ENCODE results near the gene CAMKK2.

CAMKK2 gene

GRCh38 chr12:121333747-121334146 is 37.2 kb upstream of the CAMKK2 start:
- H3K36me3 ChIP-seq (ENCODE audit: control insufficient read depth, insufficient read depth, low read length): peaks cover 17% of the 10 kb centered on the region
- no peak for DNase-seq (ENCODE audit: extremely low read depth, insufficient read length)
- H3K27me3 ChIP-seq (replicated peaks; ENCODE audit: control insufficient read depth, insufficient read depth, low read length): no peaks in the 10 kb centered on the region
- TF ChIP-seq, protein P1, sequence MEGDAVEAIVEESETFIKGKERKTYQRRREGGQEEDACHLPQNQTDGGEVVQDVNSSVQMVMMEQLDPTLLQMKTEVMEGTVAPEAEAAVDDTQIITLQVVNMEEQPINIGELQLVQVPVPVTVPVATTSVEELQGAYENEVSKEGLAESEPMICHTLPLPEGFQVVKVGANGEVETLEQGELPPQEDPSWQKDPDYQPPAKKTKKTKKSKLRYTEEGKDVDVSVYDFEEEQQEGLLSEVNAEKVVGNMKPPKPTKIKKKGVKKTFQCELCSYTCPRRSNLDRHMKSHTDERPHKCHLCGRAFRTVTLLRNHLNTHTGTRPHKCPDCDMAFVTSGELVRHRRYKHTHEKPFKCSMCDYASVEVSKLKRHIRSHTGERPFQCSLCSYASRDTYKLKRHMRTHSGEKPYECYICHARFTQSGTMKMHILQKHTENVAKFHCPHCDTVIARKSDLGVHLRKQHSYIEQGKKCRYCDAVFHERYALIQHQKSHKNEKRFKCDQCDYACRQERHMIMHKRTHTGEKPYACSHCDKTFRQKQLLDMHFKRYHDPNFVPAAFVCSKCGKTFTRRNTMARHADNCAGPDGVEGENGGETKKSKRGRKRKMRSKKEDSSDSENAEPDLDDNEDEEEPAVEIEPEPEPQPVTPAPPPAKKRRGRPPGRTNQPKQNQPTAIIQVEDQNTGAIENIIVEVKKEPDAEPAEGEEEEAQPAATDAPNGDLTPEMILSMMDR (IDR thresholded peaks at IDR 0.05; ENCODE audit: insufficient read depth, low read length, poor library complexity, severe bottlenecking): no peak
- no peak overlapping the region for H3K4me3 ChIP-seq (replicated peaks; ENCODE audit: low read depth, low read length)

DNA sequence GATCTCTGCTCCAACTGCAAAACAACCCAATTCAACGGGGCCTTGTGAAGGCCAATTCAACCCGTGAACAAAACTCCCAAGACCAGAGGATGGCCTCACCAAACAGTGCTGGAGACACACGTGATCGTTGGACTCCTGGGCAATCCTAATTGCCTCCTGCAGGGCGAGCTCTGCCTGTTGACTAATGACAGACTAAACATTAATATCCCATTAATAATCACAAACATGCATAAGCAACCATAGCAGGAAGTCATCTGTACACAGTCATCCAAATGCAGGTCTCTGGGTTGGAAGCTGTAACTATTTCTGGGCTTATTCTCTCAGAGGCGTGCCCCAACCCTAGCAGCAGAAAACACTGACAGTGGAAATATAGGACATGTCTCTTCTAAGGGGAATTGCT is 34.7 kb upstream of the CAMKK2 start:
- TF ChIP-seq, protein P1 (IDR thresholded peaks at IDR 0.05; ENCODE audit: insufficient read depth, low read length, poor library complexity, severe bottlenecking): no peak
- peaks cover 26% of the 10 kb centered on the region for H3K36me3 ChIP-seq (ENCODE audit: control insufficient read depth, insufficient read depth, low read length)
- DNase-seq (ENCODE audit: extremely low read depth, insufficient read length): no peak

GRCh38 chr12:121330692-121331091 is 34.2 kb upstream of the CAMKK2 start:
- TF ChIP-seq, protein P1 (IDR thresholded peaks at IDR 0.05; ENCODE audit: insufficient read depth, low read length, poor library complexity, severe bottlenecking): no peak
- no peaks in the 10 kb centered on the region for H3K27me3 ChIP-seq (replicated peaks; ENCODE audit: control insufficient read depth, insufficient read depth, low read length)
- no peak for DNase-seq (ENCODE audit: extremely low read depth, insufficient read length)
- no peak overlapping the region for H3K4me3 ChIP-seq (replicated peaks; ENCODE audit: low read depth, low read length)
- H3K36me3 ChIP-seq (ENCODE audit: control insufficient read depth, insufficient read depth, low read length): peaks cover 29% of the 10 kb centered on the region

More for the DNA sequence above, 34.7 kb upstream of the CAMKK2 start:
- Histone ChIP-seq H3K4me3 (replicated peaks; ENCODE audit: low read depth, low read length) (no peak overlapping the region), H3K27me3 (replicated peaks; ENCODE audit: control insufficient read depth, insufficient read depth, low read length) (no peaks in the 10 kb centered on the region)

- H3K4me3 ChIP-seq (replicated peaks; ENCODE audit: low read depth, low read length): no peak overlapping the region
- peaks cover 27% of the 10 kb centered on the region for H3K36me3 ChIP-seq (ENCODE audit: control insufficient read depth, insufficient read depth, low read length)
- no peaks in the 10 kb centered on the region for H3K27me3 ChIP-seq (replicated peaks; ENCODE audit: control insufficient read depth, insufficient read depth, low read length)
- TF ChIP-seq, protein P1 (IDR thresholded peaks at IDR 0.05; ENCODE audit: insufficient read depth, low read length, poor library complexity, severe bottlenecking): no peak
- DNase-seq (ENCODE audit: extremely low read depth, insufficient read length): no peak
Measured at GRCh38 chr12:121330195-121330594, 33.7 kb upstream of the CAMKK2 start.

GRCh38 chr12:121328620-121329019 is 32.1 kb upstream of the CAMKK2 start:
- peaks cover 25% of the 10 kb centered on the region for H3K36me3 ChIP-seq (ENCODE audit: control insufficient read depth, insufficient read depth, low read length)

More at GRCh38 chr12:121328620-121329019, 32.1 kb upstream of the CAMKK2 start:
- Histone ChIP-seq H3K27me3 (replicated peaks; ENCODE audit: control insufficient read depth, insufficient read depth, low read length) (no peaks in the 10 kb centered on the region), H3K4me3 (replicated peaks; ENCODE audit: low read depth, low read length) (no peak overlapping the region)
- TF ChIP-seq, protein P1 (IDR thresholded peaks at IDR 0.05; ENCODE audit: insufficient read depth, low read length, poor library complexity, severe bottlenecking): no peak
- DNase-seq (ENCODE audit: extremely low read depth, insufficient read length): no peak
